SU-DHL-6 (cell line): ENCODE results near the gene LOXL4.

Experiments used
- EZH2phosphoT487 ChIP-seq: fragments of 200-600 bp; sonication (generic), shearing (Covaris generic); conservative IDR thresholded peaks from 2 replicates; pipeline ENCODE4 v1.6.1; 2018; ENCODE audit warnings: mild to moderate bottlenecking, antibody characterized with exemption, low read length, moderate library complexity, mixed read lengths
- TF ChIP-seq, protein P1 (sequence below): fragments of 200-600 bp; sonication (generic); IDR thresholded peaks from one replicate; pipeline ENCODE4 v1.5.1; 2017; ENCODE audit warnings: antibody characterized with exemption, mild to moderate bottlenecking, low read length, moderate library complexity; ENCODE audit not compliant: insufficient read depth, poor library complexity, severe bottlenecking

DNA sequence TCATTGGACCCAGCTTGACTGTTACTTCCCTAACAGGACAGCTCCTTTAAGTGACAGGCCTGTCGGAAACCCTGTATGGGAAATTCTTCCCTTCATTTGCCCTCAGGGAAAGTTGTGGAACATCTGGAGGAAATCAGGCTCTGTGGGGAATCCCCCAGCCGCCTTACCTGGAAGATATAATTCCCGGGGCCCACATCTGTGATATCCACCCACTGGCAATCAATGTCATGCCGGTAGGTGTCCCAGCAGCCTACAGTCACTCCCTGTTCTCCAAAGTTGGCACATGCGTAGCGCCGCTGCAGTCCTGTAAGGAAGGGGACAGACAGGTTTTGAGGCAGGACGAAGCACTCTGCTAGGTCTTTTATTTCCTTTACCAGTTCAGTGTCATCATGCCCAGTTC, 16.6 kb downstream of the LOXL4 start:
- TF ChIP-seq, protein P1, sequence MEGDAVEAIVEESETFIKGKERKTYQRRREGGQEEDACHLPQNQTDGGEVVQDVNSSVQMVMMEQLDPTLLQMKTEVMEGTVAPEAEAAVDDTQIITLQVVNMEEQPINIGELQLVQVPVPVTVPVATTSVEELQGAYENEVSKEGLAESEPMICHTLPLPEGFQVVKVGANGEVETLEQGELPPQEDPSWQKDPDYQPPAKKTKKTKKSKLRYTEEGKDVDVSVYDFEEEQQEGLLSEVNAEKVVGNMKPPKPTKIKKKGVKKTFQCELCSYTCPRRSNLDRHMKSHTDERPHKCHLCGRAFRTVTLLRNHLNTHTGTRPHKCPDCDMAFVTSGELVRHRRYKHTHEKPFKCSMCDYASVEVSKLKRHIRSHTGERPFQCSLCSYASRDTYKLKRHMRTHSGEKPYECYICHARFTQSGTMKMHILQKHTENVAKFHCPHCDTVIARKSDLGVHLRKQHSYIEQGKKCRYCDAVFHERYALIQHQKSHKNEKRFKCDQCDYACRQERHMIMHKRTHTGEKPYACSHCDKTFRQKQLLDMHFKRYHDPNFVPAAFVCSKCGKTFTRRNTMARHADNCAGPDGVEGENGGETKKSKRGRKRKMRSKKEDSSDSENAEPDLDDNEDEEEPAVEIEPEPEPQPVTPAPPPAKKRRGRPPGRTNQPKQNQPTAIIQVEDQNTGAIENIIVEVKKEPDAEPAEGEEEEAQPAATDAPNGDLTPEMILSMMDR: no peak
- TF ChIP-seq EZH2phosphoT487: no peak
